ENCODE data around the gene FIP1L1.
A peak's percentile ranks its signal among the peaks of the same experiment; 100 is the strongest.

Gene FIP1L1

DNA sequence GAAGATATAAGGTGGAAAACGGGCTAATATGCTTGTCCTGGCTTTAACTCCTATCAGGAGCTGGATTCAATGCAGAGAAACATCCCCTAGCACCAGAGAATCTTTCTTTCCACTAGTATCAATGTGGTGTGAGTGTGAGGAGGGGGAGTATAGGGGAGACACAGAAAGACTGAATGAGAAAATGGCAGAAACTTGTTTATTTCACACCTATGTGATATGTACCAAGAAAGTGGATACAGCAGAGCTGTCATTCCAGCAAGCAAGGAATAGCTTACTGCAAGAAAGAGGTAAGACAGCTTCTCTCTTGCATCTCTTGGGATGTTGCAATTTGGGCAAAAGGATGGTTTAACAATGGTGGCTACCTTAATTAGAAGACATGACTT lies 108.2 kb downstream of the FIP1L1 start:
- H3K4me3 ChIP-seq (ENCODE audit: low read depth, low read length): no peak overlapping the region
- in situ Hi-C loops (cut with HindIII; ENCODE audit: low sequenced_read_pairs): loop anchor here (25.0 kb wide), 1 partner anchor 427 kb away; no protein-coding TSS in a partner anchor
- DNase-seq (ENCODE audit: low read depth, low spot score): no peak
- no peak for TF ChIP-seq CTCF (IDR thresholded peaks at IDR 0.05; ENCODE audit: low read depth, low read length)

- DNase-seq (ENCODE audit: low read depth, low spot score): no peak
- TF ChIP-seq CTCF (IDR thresholded peaks at IDR 0.05; ENCODE audit: low read depth, low read length): no peak
- H3K4me3 ChIP-seq (ENCODE audit: low read depth, low read length): no peak overlapping the region
- in situ Hi-C loops (cut with HindIII; ENCODE audit: low sequenced_read_pairs): loop anchor here (25.0 kb wide), 1 partner anchor 425 kb away; no protein-coding TSS in a partner anchor
Measured at GRCh38 chr4:53487766-53488165, 110.3 kb downstream of the FIP1L1 start.

DNA sequence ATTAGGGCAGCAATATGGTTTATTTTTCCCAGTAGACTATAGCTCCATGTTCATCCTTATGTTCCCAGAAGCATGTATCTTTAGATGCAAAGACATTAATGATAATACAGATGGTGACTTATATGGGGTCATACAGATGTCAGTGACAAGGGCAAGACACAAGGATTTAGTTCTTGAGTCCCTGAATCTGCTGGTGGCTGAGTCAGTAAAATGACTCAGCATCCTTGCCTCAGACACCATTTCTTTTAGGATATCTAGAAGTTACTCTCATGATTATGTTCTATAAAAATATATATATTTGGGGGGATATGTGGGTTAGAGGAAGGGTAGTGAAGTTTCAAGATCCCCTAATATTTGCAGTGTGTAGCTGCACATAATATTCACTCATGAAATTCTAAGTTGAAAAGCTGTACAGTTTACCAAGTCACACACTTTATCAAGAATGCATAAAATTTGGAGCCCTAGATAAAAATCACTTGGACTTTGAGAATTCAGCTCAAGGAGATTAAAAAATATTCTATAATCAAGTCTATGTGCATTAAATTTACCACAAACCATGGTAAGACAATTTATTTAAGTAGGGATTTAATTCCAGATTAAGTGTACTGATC lies 111.9 kb downstream of the FIP1L1 start:
- no peak overlapping the region for H3K4me3 ChIP-seq (ENCODE audit: low read depth, low read length)
- no peak for TF ChIP-seq CTCF (IDR thresholded peaks at IDR 0.05; ENCODE audit: low read depth, low read length)
- DNase-seq (ENCODE audit: low read depth, low spot score): peak; percentile 59
- in situ Hi-C loops (cut with HindIII; ENCODE audit: low sequenced_read_pairs): loop anchor here (25.0 kb wide), 1 partner anchor 423 kb away; no protein-coding TSS in a partner anchor

- in situ Hi-C loops (cut with HindIII; ENCODE audit: low sequenced_read_pairs): loop anchor here (25.0 kb wide), 1 partner anchor 422 kb away; no protein-coding TSS in a partner anchor
- no peak for TF ChIP-seq CTCF (IDR thresholded peaks at IDR 0.05; ENCODE audit: low read depth, low read length)
Measured at GRCh38 chr4:53490161-53490956, 112.9 kb downstream of the FIP1L1 start.

DNA sequence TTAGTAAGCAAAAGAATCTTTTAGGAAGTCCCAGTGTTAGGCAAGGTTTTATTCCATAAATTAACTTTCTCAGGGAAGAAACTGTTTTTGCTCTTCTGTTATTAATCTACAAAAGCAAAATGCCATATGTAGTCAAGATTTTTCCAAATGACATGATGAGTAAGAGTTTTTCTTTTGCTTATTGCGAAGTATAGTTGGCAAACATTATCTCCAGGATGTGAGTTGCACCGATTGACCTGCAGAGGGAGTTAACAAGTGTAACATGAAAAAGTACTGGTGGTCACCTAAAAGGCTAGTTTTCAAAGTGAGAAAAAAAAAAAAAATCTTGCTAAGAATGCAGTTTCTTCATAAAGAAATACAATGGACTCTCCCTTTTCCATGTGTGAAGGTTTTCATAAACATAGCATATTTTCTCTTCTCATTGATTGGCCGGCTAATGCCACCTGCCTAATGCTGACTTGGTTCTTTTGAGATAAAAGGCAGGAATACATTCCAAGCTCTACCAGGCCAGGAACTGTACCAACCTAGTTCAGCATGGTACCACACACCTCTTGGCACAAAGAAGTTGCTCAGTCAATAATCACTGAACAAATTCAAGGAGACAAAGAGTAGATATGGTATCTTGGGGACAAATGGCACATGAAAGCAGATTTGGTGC lies 113.7 kb downstream of the FIP1L1 start:
- DNase-seq (ENCODE audit: low read depth, low spot score): peak; percentile 83
- TF ChIP-seq CTCF (IDR thresholded peaks at IDR 0.05; ENCODE audit: low read depth, low read length): peak; percentile 74
- in situ Hi-C loops (cut with HindIII; ENCODE audit: low sequenced_read_pairs): loop anchor here (25.0 kb wide), 1 partner anchor 421 kb away; no protein-coding TSS in a partner anchor
- no peak overlapping the region for H3K4me3 ChIP-seq (ENCODE audit: low read depth, low read length)

More at GRCh38 chr4:53490161-53490956, 112.9 kb downstream of the FIP1L1 start:
- no peak overlapping the region for H3K4me3 ChIP-seq (ENCODE audit: low read depth, low read length)
- peak; percentile 15 for DNase-seq (ENCODE audit: low read depth, low spot score)

DNA sequence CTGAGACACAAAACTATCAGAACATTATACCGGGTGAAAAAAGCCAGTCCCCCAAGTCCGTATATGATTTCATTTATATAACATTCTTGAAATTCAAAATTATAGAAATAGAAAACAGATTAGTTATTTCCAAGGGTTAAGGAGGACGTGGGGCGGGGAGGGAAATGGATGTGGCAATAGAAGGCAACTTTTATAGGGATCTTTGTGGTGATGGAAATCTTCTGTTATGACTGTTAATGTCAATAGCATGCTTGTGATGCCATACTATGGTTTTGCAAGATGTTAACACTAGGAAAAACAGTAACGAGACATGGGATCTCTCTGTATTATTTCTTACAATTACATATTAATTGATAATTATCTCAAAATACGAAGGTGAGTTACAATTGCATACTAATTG lies 117.4 kb downstream of the FIP1L1 start:
- in situ Hi-C loops (cut with HindIII; ENCODE audit: low sequenced_read_pairs): loop anchor here (25.0 kb wide), 1 partner anchor 417 kb away; no protein-coding TSS in a partner anchor
- TF ChIP-seq CTCF (IDR thresholded peaks at IDR 0.05; ENCODE audit: low read depth, low read length): no peak
- no peak for DNase-seq (ENCODE audit: low read depth, low spot score)
- H3K4me3 ChIP-seq (ENCODE audit: low read depth, low read length): no peak overlapping the region

Data from astrocyte of the spinal cord (primary cell).